Forelimb muscle (tissue), 1 donor: ENCODE results near the gene DPEP2. TPM values are rescaled to one million over a fixed set of nuclear protein-coding genes. Genes with fewer than 3 reads are reported as not detected.

ENCODE experiments used
- polyA plus RNA-seq: library from polyadenylated mRNA; unstranded; fragments of 120-200 nt; gene quantifications from one replicate; pipeline ENCODE4 v1.2.1, GENCODE V29; 2013; ENCODE audit not compliant: insufficient read length

The DPEP2 gene
- polyA plus RNA-seq, 1 donor, result 1.5 TPM

Other genes starting within 250 kb of the DPEP2 start
- 23.6 TPM for gene RANBP10, start 192.9 kb downstream of the DPEP2 start, polyA plus RNA-seq
- 1.4 TPM for gene TSNAXIP1, start 192.6 kb downstream of the DPEP2 start, polyA plus RNA-seq
- gene THAP11, start 157.2 kb downstream of the DPEP2 start, polyA plus RNA-seq, result 24.7 TPM
- gene NUTF2, start 152.6 kb downstream of the DPEP2 start, polyA plus RNA-seq, result 120 TPM
- 32.1 TPM for gene CENPT, start 151.8 kb downstream of the DPEP2 start, polyA plus RNA-seq
- gene EDC4, start 126.4 kb downstream of the DPEP2 start, polyA plus RNA-seq, result 107 TPM
- gene NRN1L, start 114.6 kb downstream of the DPEP2 start, polyA plus RNA-seq, result 1.1 TPM
- gene PSKH1, start 106.2 kb downstream of the DPEP2 start, polyA plus RNA-seq, result 21.0 TPM
- gene CTRL, start 67.6 kb downstream of the DPEP2 start, polyA plus RNA-seq, result 4.3 TPM
- 26.0 TPM for gene PSMB10, start 62.6 kb downstream of the DPEP2 start, polyA plus RNA-seq
- 20.3 TPM for gene LCAT, start 55.4 kb downstream of the DPEP2 start, polyA plus RNA-seq
- gene SLC12A4, start 30.8 kb downstream of the DPEP2 start, polyA plus RNA-seq, result 40.4 TPM
- gene DPEP3, start 19.0 kb downstream of the DPEP2 start, polyA plus RNA-seq, result not detected
- gene DPEP2NB, start 16.4 kb upstream of the DPEP2 start, polyA plus RNA-seq, result not detected
- gene DDX28, start 23.7 kb upstream of the DPEP2 start, polyA plus RNA-seq, result 4.8 TPM
- gene DUS2, start 23.8 kb upstream of the DPEP2 start, polyA plus RNA-seq, result 10.1 TPM
- 27.6 TPM for gene NFATC3, start 85.9 kb upstream of the DPEP2 start, polyA plus RNA-seq
- gene ESRP2, start 236.6 kb upstream of the DPEP2 start, polyA plus RNA-seq, result 0.52 TPM
- gene PLA2G15, start 245.9 kb upstream of the DPEP2 start, polyA plus RNA-seq, result 33.2 TPM